ENCODE data around the gene KLHL22.

Gene KLHL22

GRCh38 chr22:20435436-20436306 is 59.9 kb downstream of the KLHL22 start:
- H3K4me1 ChIP-seq, result peaks cover 49% of the 10 kb centered on the region
- no peak for TF ChIP-seq Cebpa-rat (IDR thresholded peaks at IDR 0.05)
- peaks cover 95% of the 10 kb centered on the region for H3K27me3 ChIP-seq
- peak overlapping the region; percentile 64 for H3K4me3 ChIP-seq
- H4K20me1 ChIP-seq, result peaks cover 79% of the 10 kb centered on the region
- peaks cover 6% of the 10 kb centered on the region; the same call in 1 of the 2 replicates for H3K9me3 ChIP-seq
- H3K36me3 ChIP-seq, result no peaks in the 10 kb centered on the region; the same call in 1 of the 2 replicates
- no peak overlapping the region for H3K27ac ChIP-seq
- no peak overlapping the region for H3K9ac ChIP-seq
- H3K4me2 ChIP-seq, result peak overlapping the region; percentile 90

GRCh38 chr22:20434773-20435172 is 60.8 kb downstream of the KLHL22 start:
- Histone ChIP-seq H3K4me3 (no peak overlapping the region), H3K4me1 (peaks cover 58% of the 10 kb centered on the region), H3K36me3 (no peaks in the 10 kb centered on the region), H3K27me3 (peaks cover 99% of the 10 kb centered on the region), H4K20me1 (peaks cover 79% of the 10 kb centered on the region), H3K9me3 (peaks cover 7% of the 10 kb centered on the region; the same call in 1 of the 2 replicates), H3K27ac (no peak overlapping the region), H3K9ac (no peak overlapping the region), H3K4me2 (no peak overlapping the region)
- TF ChIP-seq Cebpa-rat (IDR thresholded peaks at IDR 0.05), result no peak

- H3K9me3 ChIP-seq, result peaks cover 7% of the 10 kb centered on the region; the same call in 1 of the 2 replicates
- TF ChIP-seq Cebpa-rat (IDR thresholded peaks at IDR 0.05), result no peak
- H3K4me2 ChIP-seq, result no peak overlapping the region
- no peaks in the 10 kb centered on the region for H3K36me3 ChIP-seq
- peaks cover 77% of the 10 kb centered on the region for H4K20me1 ChIP-seq
- H3K27me3 ChIP-seq, result peaks cover 99% of the 10 kb centered on the region
- peaks cover 62% of the 10 kb centered on the region for H3K4me1 ChIP-seq
- H3K4me3 ChIP-seq, result no peak overlapping the region
- no peak overlapping the region for H3K27ac ChIP-seq
- H3K9ac ChIP-seq, result no peak overlapping the region
Measured at GRCh38 chr22:20434264-20434751, 61.3 kb downstream of the KLHL22 start.

GRCh38 chr22:20433686-20434241 is 61.8 kb downstream of the KLHL22 start:
- H3K36me3 ChIP-seq, result no peaks in the 10 kb centered on the region
- H3K4me3 ChIP-seq, result no peak overlapping the region
- peaks cover 97% of the 10 kb centered on the region for H3K27me3 ChIP-seq
- no peak overlapping the region for H3K9ac ChIP-seq
- TF ChIP-seq Cebpa-rat (IDR thresholded peaks at IDR 0.05), result no peak
- peaks cover 72% of the 10 kb centered on the region for H4K20me1 ChIP-seq
- no peak overlapping the region for H3K4me2 ChIP-seq
- H3K4me1 ChIP-seq, result peaks cover 65% of the 10 kb centered on the region
- no peak overlapping the region for H3K27ac ChIP-seq
- peaks cover 7% of the 10 kb centered on the region; the same call in 1 of the 2 replicates for H3K9me3 ChIP-seq

- peaks cover 97% of the 10 kb centered on the region for H3K27me3 ChIP-seq
- no peak overlapping the region for H3K9ac ChIP-seq
- no peak overlapping the region for H3K27ac ChIP-seq
- H3K4me2 ChIP-seq, result peak overlapping the region; percentile 69; the same call in 1 of the 2 replicates
- H3K36me3 ChIP-seq, result no peaks in the 10 kb centered on the region
- H4K20me1 ChIP-seq, result peaks cover 66% of the 10 kb centered on the region
- H3K4me3 ChIP-seq, result no peak overlapping the region
- H3K4me1 ChIP-seq, result peaks cover 64% of the 10 kb centered on the region
- peaks cover 7% of the 10 kb centered on the region; the same call in 1 of the 2 replicates for H3K9me3 ChIP-seq
- no peak for TF ChIP-seq Cebpa-rat (IDR thresholded peaks at IDR 0.05)
Measured at GRCh38 chr22:20433191-20433590, 62.4 kb downstream of the KLHL22 start.

GRCh38 chr22:20432244-20432686 is 63.3 kb downstream of the KLHL22 start:
- no peak overlapping the region for H3K4me3 ChIP-seq
- H3K36me3 ChIP-seq, result no peaks in the 10 kb centered on the region
- H4K20me1 ChIP-seq, result peaks cover 57% of the 10 kb centered on the region
- TF ChIP-seq Cebpa-rat (IDR thresholded peaks at IDR 0.05), result no peak
- H3K4me2 ChIP-seq, result peak overlapping the region; percentile 69
- no peak overlapping the region for H3K27ac ChIP-seq
- no peak overlapping the region for H3K9ac ChIP-seq
- H3K4me1 ChIP-seq, result peaks cover 55% of the 10 kb centered on the region
- H3K9me3 ChIP-seq, result peaks cover 7% of the 10 kb centered on the region; the same call in 1 of the 2 replicates
- peaks cover 96% of the 10 kb centered on the region for H3K27me3 ChIP-seq

- no peak overlapping the region for H3K9ac ChIP-seq
- peak overlapping the region; percentile 91 for H3K4me2 ChIP-seq
- peaks cover 96% of the 10 kb centered on the region for H3K27me3 ChIP-seq
- H3K4me1 ChIP-seq, result peaks cover 49% of the 10 kb centered on the region
- peak overlapping the region; percentile 70; the same call in 1 of the 2 replicates for H3K4me3 ChIP-seq
- peaks cover 7% of the 10 kb centered on the region; the same call in 1 of the 2 replicates for H3K9me3 ChIP-seq
- no peak overlapping the region for H3K27ac ChIP-seq
- TF ChIP-seq Cebpa-rat (IDR thresholded peaks at IDR 0.05), result no peak
- no peaks in the 10 kb centered on the region for H3K36me3 ChIP-seq
- H4K20me1 ChIP-seq, result peaks cover 51% of the 10 kb centered on the region
Measured at GRCh38 chr22:20431511-20432192, 63.9 kb downstream of the KLHL22 start.

- H3K9me3 ChIP-seq, result peaks cover 7% of the 10 kb centered on the region; the same call in 1 of the 2 replicates
- TF ChIP-seq Cebpa-rat (IDR thresholded peaks at IDR 0.05), result no peak
- peaks cover 44% of the 10 kb centered on the region for H4K20me1 ChIP-seq
- H3K9ac ChIP-seq, result no peak overlapping the region
- H3K36me3 ChIP-seq, result no peaks in the 10 kb centered on the region
- no peak overlapping the region for H3K27ac ChIP-seq
- peaks cover 42% of the 10 kb centered on the region for H3K4me1 ChIP-seq
- H3K27me3 ChIP-seq, result peaks cover 96% of the 10 kb centered on the region
- peak overlapping the region; percentile 70; the same call in 1 of the 2 replicates for H3K4me3 ChIP-seq
- H3K4me2 ChIP-seq, result peak overlapping the region; percentile 91
Measured at GRCh38 chr22:20430720-20431510, 64.7 kb downstream of the KLHL22 start.

All from BLaER1 (cell line).